ENCODE data around the gene SSUH2.
"Not testable (repeated sequence)": the region's sequence is repeated elsewhere in the genome, so short reads cannot be mapped to it uniquely, and the experiment has no call there.

DNA sequence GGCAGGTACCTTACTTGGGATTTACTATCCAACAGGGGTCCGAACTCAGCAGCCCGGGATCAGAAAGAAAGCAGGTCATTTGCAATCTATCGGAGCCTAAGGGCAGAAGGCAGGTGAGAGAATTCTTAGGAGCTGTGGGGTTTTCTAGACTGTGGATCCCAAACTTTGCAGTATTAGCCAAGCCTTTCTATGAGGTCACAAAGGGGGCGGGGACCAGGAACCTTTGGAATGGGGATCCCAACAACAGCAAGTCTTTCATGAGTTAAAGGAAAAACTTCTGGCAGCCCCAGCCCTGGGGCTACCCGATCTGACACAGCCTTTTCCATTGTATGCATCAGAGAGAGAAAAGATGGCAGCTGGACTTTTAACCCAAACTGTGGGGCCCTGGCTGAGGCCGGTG, 32.7 kb upstream of the SSUH2 start:
- TF ChIP-seq, protein P1, sequence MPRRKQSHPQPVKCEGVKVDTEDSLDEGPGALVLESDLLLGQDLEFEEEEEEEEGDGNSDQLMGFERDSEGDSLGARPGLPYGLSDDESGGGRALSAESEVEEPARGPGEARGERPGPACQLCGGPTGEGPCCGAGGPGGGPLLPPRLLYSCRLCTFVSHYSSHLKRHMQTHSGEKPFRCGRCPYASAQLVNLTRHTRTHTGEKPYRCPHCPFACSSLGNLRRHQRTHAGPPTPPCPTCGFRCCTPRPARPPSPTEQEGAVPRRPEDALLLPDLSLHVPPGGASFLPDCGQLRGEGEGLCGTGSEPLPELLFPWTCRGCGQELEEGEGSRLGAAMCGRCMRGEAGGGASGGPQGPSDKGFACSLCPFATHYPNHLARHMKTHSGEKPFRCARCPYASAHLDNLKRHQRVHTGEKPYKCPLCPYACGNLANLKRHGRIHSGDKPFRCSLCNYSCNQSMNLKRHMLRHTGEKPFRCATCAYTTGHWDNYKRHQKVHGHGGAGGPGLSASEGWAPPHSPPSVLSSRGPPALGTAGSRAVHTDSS (tag by site-specific recombination; IDR thresholded peaks at IDR 0.05): not testable (repeated sequence)
- TF ChIP-seq, protein P2, sequence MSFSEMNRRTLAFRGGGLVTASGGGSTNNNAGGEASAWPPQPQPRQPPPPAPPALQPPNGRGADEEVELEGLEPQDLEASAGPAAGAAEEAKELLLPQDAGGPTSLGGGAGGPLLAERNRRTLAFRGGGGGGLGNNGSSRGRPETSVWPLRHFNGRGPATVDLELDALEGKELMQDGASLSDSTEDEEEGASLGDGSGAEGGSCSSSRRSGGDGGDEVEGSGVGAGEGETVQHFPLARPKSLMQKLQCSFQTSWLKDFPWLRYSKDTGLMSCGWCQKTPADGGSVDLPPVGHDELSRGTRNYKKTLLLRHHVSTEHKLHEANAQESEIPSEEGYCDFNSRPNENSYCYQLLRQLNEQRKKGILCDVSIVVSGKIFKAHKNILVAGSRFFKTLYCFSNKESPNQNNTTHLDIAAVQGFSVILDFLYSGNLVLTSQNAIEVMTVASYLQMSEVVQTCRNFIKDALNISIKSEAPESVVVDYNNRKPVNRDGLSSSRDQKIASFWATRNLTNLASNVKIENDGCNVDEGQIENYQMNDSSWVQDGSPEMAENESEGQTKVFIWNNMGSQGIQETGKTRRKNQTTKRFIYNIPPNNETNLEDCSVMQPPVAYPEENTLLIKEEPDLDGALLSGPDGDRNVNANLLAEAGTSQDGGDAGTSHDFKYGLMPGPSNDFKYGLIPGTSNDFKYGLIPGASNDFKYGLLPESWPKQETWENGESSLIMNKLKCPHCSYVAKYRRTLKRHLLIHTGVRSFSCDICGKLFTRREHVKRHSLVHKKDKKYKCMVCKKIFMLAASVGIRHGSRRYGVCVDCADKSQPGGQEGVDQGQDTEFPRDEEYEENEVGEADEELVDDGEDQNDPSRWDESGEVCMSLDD (tag by site-specific recombination; IDR thresholded peaks at IDR 0.05): not testable (repeated sequence)

Measured in HEK293 (cell line).